NCI-H2029 (cell line): Measurements from ENCODE around the gene SPSB4.
A peak's percentile ranks its signal among the peaks of the same experiment; 100 is the strongest.
"Not testable (repeated sequence)": the region's sequence is repeated elsewhere in the genome, so short reads cannot be mapped to it uniquely, and the experiment has no call there.

Source experiments
- DNase-seq: peaks from one replicate; lab custom pipeline; 2025; lab: John Stamatoyannopoulos, UW

SPSB4 gene

GRCh38 chr3:141095546-141095937, 44.4 kb downstream of the SPSB4 start:
- no peak for DNase-seq

- DNase-seq = no peak
These were observed 45.0 kb downstream of the SPSB4 start for GRCh38 chr3:141096164-141096563.

- no peak for DNase-seq
These were observed 45.8 kb downstream of the SPSB4 start for GRCh38 chr3:141096981-141097380.

DNA sequence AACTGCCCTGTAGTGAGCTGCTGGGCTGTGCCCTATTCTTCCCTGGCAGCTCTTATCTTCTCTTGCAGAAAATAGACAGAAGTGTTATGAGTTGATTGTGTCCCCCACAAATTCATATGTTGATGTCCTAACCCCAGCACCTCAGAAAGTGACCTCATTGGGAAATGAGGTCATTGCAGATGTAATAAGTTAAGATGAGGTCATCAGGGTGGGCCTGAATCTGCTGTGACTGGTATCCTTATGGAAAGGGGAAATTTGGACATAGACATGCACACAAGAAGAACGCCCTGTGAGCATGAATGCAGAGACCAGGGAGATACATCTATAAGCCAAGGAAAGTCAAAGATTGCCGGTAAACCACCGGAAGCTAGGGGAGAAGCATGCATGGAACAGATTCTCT, 49.0 kb downstream of the SPSB4 start:
- DNase-seq = no peak

DNA sequence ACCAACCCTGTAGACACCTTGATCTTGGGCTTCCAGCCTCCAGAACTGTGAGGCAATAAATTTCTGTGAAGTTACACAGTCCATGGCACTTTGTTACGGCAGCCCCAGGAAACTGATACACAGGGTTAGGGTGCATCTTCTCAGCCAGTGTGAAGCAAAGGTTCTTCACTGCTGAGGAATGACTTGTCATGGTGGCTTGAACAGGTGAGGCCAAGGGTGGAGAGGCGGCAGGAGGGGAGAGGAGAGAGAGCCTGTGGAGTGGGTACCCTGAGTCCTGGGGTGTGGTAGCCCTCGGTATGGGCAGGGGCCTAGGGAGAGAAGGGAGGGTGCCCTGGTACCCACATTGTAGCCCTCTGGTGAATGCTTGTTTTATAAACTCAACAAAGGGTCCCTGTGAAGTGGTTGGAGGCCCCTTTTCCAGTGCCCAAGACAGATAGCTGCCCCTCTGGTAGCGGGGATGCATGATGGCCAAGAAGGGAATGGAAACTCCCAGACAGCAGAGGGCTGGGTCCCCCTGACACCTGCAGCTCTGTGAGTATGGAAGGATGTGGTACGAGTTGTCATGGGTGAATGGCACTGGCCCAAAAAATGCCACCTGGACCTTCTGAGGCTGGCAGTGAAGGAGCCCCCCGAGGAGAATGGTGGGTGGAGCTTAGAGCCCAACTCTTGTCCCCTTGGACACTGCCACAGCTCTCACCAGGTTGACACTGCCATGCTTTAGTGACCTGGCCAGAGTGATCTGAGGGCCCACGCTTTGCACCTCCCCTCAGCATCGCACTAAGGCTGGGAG, 49.6 kb downstream of the SPSB4 start:
- DNase-seq = no peak

GRCh38 chr3:141102372-141102771, 51.2 kb downstream of the SPSB4 start:
- DNase-seq = no peak

GRCh38 chr3:141103067-141103466, 51.9 kb downstream of the SPSB4 start:
- DNase-seq = no peak

GRCh38 chr3:141103503-141103902, 52.4 kb downstream of the SPSB4 start:
- DNase-seq = no peak

- no peak for DNase-seq
These were observed 53.1 kb downstream of the SPSB4 start for GRCh38 chr3:141104151-141104821.

DNA sequence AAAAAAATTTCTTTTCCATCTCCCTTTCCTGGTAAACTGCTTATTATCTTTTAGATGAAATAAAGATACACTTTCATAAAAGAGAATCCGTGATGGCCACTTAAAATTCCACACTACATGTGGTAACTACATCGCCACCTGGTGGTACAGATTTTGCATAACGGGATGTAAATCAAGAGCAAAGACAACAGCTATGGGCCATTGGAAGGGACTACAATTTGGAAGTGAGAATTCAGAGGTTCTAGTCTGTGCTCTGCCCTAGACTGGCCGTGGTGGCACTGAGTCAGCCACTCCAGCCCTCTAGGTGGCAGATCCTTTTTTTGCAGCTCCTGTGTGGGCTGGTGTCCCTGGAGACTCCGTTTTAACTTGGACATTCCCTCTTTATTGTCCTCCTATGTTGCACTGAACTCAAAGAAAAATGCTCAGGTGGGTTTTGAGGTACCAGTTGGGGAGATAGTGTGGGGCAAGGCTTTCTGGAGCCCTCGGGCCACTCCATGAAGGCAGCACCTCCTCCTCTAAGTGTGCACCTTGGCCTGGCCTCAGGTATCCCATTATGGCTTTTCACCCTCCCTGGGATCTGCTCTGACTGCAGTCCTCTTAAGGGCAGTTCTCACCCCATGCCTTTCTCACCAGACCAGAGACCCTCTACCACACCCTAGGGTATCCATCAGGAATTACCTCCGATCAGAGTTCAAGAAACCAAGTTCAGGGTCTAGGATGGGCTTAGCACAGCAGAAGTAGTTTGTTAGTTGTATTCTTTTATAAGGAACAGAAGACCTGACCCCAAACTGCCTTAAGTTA, 54.9 kb downstream of the SPSB4 start:
- DNase-seq = peak; percentile 81

DNA sequence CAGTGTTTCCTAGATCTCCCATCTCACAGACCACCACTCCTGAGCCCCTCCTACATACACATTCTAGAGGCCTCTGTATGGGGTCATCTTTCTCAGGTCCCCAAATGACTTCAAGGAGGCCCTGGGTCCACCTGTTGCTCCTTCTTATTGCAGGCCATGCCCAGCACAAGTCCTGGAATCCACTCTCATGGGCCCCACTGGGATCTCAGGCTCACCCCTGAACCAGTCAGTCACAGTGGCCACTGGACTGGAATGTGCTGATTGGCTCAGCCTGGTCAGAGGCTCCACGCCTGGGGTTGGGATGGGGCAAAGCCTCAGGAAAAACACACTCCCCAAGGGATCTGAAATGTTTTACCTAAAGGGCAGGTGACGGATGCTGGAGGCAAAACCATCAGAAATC, 55.7 kb downstream of the SPSB4 start:
- DNase-seq = no peak

GRCh38 chr3:141108039-141108438, 56.9 kb downstream of the SPSB4 start:
- no peak for DNase-seq

DNA sequence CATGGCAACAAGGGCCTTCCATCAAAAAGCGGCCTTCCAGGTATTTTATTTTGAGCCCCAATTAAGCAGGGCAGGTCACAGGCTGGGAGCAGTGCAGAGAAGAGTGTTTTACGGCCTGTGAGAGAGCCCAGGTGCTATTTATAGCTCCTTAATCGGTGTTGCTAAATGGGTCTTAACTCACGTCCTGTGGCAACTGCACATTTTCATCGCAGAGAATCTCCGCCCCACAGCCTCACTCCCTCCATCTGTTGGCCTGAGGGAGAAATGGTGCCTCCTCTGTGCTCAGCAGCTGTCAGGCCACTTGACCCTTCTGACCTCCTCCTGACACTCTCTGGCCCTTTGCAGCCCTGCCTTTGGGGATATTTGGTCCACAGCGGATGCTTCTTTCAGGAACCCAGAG, 58.6 kb downstream of the SPSB4 start:
- DNase-seq = no peak

GRCh38 chr3:141110322-141110721, 59.2 kb downstream of the SPSB4 start:
- DNase-seq = no peak

- DNase-seq = no peak
These were observed 60.4 kb downstream of the SPSB4 start for GRCh38 chr3:141111364-141112155.

DNA sequence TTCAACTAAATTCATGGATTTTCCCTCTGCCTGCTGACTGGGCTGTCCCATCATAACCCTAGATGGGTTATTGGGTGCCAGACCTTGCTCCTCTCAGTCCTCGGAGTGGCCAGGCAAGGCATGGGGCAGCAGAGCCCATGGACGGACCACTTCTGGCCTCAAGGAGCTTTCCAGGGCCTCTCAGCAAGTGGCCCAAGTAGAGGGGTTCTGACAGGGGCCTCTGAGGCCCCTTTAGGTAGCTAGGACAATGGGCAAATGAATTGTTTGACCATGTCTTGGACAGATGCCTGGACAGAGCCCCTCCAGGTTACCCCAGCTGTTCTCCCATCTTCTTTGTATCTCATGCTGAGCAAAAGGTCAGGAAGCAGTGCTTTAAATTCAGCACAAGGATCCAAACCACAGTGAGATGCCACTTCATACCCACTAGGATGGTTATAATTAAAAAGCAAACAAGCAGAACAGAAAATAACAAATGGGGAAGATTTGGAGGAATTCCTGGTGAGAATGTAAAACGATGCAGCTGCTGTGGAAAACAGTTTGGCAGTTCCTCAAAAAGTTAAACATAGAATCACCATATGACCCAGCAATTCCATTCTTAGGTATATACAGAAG, 61.6 kb downstream of the SPSB4 start:
- DNase-seq = no peak

DNA sequence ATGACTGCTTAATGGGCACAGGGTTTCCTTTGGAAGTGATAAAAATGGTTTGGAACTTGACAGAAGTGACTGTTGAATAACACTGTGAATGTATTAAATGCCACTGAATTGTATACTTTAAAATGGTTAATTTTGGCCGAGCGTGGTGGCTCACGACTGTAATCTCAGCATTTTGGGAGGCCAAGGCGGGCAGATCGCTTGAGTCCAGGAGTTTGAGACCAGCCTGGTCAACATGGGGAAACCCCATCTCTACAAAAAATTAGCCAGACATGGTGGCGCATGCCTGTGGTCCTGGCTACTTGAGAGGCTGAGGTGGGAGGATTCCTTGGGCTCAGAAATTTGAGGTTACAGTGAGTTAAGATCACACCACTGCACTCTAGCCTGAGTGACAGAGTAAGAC, 62.5 kb downstream of the SPSB4 start:
- DNase-seq = not testable (repeated sequence)

DNA sequence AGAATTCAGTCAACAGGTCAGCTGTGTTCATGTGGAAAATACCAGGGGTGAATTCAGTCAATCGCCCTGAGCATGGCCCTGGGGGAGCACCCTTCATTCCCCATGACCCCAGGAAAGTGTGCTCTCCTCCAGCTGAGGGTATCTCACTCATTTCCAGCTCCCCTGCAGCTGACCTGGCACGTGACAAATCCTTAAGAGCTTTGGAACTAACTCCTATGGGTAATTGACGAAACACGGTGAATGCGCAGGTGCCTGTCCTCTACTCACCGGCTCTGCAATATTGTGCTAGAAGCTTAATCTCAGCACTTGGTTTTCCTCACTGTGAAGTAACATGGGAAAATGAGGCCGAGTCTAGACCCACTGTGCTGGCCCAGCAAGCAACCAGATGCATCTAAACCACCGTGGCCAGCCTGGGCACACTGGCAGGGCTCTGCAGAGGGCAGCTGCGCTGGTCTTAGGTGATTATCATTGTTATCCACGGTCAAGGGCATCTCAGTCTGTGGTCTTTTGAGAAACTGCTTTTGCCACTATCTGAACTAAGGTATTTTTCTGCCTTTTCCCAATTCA, 63.1 kb downstream of the SPSB4 start:
- no peak for DNase-seq

DNA sequence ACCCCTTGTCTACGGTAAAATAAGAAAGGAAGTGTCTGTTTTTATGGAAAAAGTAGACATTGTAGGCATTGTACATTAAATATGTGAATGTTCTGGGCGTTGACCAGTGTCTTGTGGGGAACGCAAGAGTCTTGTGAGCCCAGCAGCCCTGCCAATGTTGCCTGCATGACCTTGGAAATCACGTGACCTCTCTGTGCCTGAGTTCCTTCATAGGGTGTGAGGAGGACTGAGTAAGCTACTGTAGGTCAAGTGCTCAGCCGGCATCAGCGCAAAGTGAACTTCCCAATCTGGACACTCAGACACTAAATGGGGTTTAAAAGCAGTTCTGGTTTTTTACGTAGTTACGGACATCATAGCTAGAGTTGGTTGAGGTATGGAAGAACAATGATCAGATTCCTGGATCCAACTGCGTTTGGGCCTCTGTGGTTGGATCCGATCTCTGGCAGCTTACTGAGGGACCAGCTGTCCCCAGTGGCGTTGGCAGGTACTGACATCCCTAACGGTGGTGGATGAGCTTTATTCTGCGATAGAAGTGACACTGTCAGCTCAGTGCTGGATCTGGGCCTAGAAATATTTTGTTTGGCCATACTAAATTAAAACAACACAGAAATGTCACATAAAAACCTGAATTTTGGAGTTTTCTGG, 63.8 kb downstream of the SPSB4 start:
- no peak for DNase-seq

GRCh38 chr3:141115789-141116541, 64.8 kb downstream of the SPSB4 start:
- DNase-seq = no peak
